ENCODE data around the gene ADGRL3. TPM values are rescaled to one million over a fixed set of nuclear protein-coding genes. Genes with fewer than 3 reads are reported as not detected.
"Not testable (repeated sequence)": the region's sequence is repeated elsewhere in the genome, so short reads cannot be mapped to it uniquely, and the experiment has no call there.

The ADGRL3 gene
- total RNA-seq, 1 donor from 2014 or later, result 2.1 TPM

DNA sequence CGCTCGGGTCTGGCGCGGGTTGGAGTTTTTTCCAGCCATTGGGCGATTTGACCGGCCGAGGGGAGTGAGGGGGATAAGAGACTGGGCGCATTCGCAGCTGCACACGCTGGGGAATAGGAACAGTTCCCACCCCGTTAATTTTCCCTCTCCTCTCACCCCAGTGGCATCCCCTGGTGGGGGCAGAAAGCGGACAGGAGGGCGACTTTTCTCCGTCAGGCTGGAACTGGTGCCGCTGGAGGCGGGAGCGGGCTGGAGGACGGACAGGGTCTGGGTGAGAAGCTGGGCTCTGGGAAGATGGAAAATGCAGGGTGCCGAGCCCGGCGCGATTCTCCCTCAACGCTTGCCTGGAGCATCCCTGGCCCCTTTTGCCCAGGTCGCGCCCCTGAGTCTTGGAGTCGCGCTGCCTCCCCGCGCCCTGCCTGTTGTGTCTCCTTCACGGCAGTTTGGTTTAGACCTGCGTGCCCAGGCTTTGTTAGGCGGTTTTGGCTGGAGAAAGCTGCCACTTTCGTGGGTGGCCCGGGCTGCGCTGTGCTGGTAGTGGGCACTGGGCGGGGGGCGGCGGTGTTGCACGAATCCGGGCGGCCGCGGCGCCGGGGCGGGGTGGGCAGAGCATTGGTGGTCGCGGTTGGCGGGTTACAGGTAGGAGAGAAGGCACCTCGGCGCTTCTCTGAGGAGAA, 2.0 kb downstream of the ADGRL3 start:
- Histone ChIP-seq H3K27me3 (ENCODE audit: control insufficient read depth, insufficient read depth, low read length) (peaks cover 26% of the 10 kb centered on the region), H3K36me3 (ENCODE audit: control insufficient read depth, insufficient read depth, low read length) (no peaks in the 10 kb centered on the region), H3K4me3 (ENCODE audit: low read depth, low read length) (peak overlapping the region; percentile 62)
- DNase-seq (ENCODE audit: low read depth), result no peak
- TF ChIP-seq, protein P1, sequence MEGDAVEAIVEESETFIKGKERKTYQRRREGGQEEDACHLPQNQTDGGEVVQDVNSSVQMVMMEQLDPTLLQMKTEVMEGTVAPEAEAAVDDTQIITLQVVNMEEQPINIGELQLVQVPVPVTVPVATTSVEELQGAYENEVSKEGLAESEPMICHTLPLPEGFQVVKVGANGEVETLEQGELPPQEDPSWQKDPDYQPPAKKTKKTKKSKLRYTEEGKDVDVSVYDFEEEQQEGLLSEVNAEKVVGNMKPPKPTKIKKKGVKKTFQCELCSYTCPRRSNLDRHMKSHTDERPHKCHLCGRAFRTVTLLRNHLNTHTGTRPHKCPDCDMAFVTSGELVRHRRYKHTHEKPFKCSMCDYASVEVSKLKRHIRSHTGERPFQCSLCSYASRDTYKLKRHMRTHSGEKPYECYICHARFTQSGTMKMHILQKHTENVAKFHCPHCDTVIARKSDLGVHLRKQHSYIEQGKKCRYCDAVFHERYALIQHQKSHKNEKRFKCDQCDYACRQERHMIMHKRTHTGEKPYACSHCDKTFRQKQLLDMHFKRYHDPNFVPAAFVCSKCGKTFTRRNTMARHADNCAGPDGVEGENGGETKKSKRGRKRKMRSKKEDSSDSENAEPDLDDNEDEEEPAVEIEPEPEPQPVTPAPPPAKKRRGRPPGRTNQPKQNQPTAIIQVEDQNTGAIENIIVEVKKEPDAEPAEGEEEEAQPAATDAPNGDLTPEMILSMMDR (IDR thresholded peaks at IDR 0.05; ENCODE audit: insufficient read depth, low read length, poor library complexity, severe bottlenecking), result peak; percentile 5

DNA sequence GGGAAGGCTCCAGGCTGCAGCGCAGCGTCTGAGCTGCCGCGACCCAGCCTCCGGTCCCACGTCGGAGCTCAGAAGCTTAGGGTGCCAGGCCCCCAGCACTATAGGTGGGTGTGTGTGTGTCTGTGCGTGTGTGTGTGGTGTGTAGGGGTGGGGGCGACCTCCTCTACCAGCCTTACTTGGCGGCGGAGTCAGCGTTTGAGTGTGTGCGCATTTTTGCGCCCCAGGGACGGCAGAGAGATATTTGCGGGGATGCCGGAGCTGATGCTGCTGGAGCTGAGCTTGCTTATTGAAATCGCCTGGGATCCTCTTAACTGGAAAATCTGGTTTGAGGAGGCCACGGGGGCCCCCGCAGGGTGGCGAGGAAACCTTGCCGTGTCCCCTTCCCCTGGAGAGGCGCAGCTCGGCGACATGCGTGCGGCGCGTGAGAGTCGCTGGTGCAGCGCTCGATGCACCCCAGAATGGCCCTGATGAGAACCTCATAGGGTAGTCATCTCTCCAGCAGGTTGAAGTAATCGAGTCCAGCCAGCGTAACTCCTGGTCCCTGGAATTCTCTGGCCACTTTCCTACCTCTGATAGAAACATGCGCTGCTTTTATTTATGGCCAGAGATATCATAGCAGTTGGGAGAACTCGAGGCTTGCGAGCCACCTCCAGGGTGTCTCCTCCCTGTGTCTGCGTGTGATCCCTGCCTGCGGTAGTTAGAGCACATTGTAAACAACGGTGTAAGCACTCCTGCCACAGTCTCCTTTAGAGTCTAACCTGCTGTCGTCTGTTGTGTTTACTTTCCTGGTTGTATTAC, 2.7 kb downstream of the ADGRL3 start:
- Histone ChIP-seq H3K27me3 (ENCODE audit: control insufficient read depth, insufficient read depth, low read length) (peaks cover 26% of the 10 kb centered on the region), H3K4me3 (ENCODE audit: low read depth, low read length) (peak overlapping the region; percentile 62), H3K36me3 (ENCODE audit: control insufficient read depth, insufficient read depth, low read length) (no peaks in the 10 kb centered on the region)
- TF ChIP-seq, protein P1 (IDR thresholded peaks at IDR 0.05; ENCODE audit: insufficient read depth, low read length, poor library complexity, severe bottlenecking), result no peak
- DNase-seq (ENCODE audit: low read depth), result no peak

DNA sequence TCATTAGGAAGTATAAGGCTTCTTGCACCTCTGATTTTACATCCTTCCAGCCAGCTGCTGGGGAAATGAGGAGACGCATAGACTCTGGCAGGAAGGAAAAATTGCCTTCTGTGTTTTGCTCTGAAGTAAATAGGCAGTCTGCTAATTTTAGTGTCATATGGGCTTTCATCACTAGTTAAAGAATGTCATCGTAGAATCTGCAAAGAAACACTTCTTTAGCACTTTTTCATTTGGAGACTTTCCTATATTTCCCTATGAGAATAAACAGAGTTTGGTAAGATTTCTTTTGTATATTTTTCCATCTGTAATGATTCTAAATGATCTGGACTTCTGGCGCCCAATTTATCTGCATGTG, 3.3 kb downstream of the ADGRL3 start:
- no peaks in the 10 kb centered on the region for H3K36me3 ChIP-seq (ENCODE audit: control insufficient read depth, insufficient read depth, low read length)
- H3K27me3 ChIP-seq (ENCODE audit: control insufficient read depth, insufficient read depth, low read length), result peaks cover 26% of the 10 kb centered on the region
- H3K4me3 ChIP-seq (ENCODE audit: low read depth, low read length), result peak overlapping the region; percentile 62
- no peak for DNase-seq (ENCODE audit: low read depth)
- TF ChIP-seq, protein P1 (IDR thresholded peaks at IDR 0.05; ENCODE audit: insufficient read depth, low read length, poor library complexity, severe bottlenecking), result no peak

DNA sequence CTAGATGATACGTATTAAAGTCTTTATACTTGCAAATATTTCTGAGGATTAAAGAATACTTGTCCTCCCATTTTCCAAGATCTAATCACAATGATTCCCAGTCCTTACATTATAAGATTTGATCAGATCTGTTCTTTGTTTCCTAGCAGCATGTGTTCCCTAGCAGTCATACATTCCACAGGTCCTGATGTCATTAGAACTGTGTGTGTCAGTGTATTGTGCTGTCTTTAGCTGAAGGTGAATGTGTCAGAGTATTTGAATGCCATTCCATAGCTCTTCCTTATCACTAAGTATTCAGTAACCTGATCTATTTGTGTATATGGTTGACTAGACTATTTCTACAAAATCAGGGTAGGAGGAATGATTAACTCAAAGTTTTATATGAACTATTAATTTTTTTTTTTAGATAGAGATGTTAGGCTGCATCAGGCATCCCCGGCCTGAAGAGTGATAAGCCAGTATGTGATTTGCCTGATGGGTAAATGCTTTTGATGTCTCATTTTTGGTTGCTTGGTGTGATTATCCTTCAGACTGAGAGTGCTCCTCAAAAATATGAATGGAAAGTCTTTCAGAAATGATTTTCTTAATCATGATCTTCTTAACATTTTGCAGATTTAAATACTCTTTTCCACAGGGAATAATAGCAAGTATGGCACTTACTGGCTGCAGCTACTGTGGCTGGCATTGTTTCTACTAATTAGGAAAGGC, 4.4 kb downstream of the ADGRL3 start:
- Histone ChIP-seq H3K4me3 (ENCODE audit: low read depth, low read length) (no peak overlapping the region), H3K36me3 (ENCODE audit: control insufficient read depth, insufficient read depth, low read length) (no peaks in the 10 kb centered on the region), H3K27me3 (ENCODE audit: control insufficient read depth, insufficient read depth, low read length) (peaks cover 26% of the 10 kb centered on the region)
- TF ChIP-seq, protein P1 (IDR thresholded peaks at IDR 0.05; ENCODE audit: insufficient read depth, low read length, poor library complexity, severe bottlenecking), result no peak
- peak; percentile 65 for DNase-seq (ENCODE audit: low read depth)

DNA sequence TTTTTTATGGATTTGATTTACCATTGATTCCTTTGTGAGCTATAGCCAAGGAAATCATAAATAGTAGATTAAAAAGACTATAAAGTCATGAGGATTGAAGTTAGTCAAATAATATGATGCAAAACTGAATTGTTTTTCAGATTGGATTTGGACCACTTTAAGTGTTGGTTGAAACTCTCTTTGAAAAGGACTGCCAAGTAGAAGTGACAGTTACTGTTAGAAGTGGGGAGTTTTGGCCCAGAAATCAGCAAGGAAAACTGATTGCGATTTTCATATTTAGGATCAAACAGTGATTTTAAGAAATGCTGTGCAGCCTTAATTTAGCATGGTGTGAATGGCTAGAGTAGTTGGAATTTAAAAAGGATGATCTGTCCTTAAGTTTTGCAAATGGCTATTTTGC, 4.9 kb downstream of the ADGRL3 start:
- TF ChIP-seq, protein P1 (IDR thresholded peaks at IDR 0.05; ENCODE audit: insufficient read depth, low read length, poor library complexity, severe bottlenecking), result no peak
- Histone ChIP-seq H3K27me3 (ENCODE audit: control insufficient read depth, insufficient read depth, low read length) (peaks cover 23% of the 10 kb centered on the region), H3K4me3 (ENCODE audit: low read depth, low read length) (no peak overlapping the region), H3K36me3 (ENCODE audit: control insufficient read depth, insufficient read depth, low read length) (no peaks in the 10 kb centered on the region)
- no peak for DNase-seq (ENCODE audit: low read depth)

DNA sequence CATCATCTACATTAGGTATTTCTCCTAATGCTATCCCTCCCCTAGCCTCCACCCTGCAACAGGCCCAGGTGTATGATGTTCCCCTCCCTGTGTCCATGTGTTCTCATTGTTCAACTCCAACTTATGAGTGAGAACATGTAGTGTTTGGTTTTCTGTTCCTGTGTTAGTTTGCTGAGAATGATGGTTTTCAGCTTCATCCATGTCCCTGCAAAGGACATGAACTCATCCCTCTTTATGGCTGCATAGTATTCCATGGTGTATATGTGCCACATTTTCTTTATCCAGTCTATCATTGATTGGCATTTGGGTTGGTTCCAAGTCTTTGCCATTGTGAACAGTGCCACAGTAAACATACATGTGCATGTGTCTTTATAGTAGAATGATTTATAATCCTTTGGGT, 7.0 kb downstream of the ADGRL3 start:
- not testable (repeated sequence) for H3K36me3 ChIP-seq (ENCODE audit: control insufficient read depth, insufficient read depth, low read length); DNase-seq (ENCODE audit: low read depth); H3K4me3 ChIP-seq (ENCODE audit: low read depth, low read length)
- peaks cover 10% of the 10 kb centered on the region for H3K27me3 ChIP-seq (ENCODE audit: control insufficient read depth, insufficient read depth, low read length)
